ENCODE measurements around the gene MAP3K5.

DNA sequence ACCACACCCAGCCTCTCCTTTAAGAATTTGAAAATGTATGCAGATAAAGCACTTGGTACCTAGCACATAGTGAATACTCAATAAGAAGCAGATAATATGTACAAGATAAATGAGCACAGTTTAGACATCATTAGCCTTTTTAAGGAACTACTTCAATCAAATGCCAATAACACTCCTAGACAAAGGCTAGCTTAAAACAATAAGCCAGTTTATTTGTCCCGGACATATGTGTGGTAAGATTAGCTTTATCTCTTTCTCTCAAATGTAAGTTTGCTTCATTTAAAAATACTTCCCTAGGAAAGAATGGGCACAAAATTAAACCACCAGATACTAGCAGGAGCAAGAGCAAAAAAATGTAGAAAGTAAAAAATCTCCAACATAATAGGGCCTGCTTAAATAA lies 73.8 kb downstream of the MAP3K5 start:
- TF ChIP-seq, protein P1, sequence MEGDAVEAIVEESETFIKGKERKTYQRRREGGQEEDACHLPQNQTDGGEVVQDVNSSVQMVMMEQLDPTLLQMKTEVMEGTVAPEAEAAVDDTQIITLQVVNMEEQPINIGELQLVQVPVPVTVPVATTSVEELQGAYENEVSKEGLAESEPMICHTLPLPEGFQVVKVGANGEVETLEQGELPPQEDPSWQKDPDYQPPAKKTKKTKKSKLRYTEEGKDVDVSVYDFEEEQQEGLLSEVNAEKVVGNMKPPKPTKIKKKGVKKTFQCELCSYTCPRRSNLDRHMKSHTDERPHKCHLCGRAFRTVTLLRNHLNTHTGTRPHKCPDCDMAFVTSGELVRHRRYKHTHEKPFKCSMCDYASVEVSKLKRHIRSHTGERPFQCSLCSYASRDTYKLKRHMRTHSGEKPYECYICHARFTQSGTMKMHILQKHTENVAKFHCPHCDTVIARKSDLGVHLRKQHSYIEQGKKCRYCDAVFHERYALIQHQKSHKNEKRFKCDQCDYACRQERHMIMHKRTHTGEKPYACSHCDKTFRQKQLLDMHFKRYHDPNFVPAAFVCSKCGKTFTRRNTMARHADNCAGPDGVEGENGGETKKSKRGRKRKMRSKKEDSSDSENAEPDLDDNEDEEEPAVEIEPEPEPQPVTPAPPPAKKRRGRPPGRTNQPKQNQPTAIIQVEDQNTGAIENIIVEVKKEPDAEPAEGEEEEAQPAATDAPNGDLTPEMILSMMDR (IDR thresholded peaks at IDR 0.05) = no peak
- no peak for TF ChIP-seq POLR2A (IDR thresholded peaks at IDR 0.05)
